IMR-90 (cell line): ENCODE measurements around the gene TMUB1. TPM values are rescaled to one million over a fixed set of nuclear protein-coding genes. Genes with fewer than 3 reads are reported as not detected.

ENCODE experiments used
- ATAC-seq: fragments of 200-7000 bp; cut with Tn5 transposase; 2 replicates; pipeline ENCODE4 v1.9.1; 2020; ENCODE audit warnings: low read depth, mild to moderate bottlenecking, moderate library complexity
- BruUV-seq: library from RNA; stranded (reverse); fragments of 400-500 nt; replicated peaks from 2 replicates; lab custom pipeline; 2021; lab: Mats Ljungman, UMichigan
- CTCF ChIA-PET: fragments of 300-600 bp; formaldehyde crosslinking; extraction: SDS; loops from one replicate; lab custom pipeline; 2021; ENCODE audit warnings: antibody characterized with exemption; lab: Yijun Ruan, JAX
- POLR2A ChIA-PET: fragments of 300-600 bp; sonication (Branson Sonifier 250); formaldehyde crosslinking; loops from one replicate; lab custom pipeline; 2022; ENCODE audit warnings: antibody characterized with exemption; ENCODE audit not compliant: unreplicated experiment; lab: Charles Lee
- DNase-seq: peaks from one replicate; pipeline ENCODE4 v3.0.0; 2013
- H2AFZ ChIP-seq: replicated peaks from 2 replicates; pipeline ENCODE3; 2013; ENCODE audit warnings: low read length, mild to moderate bottlenecking; ENCODE audit not compliant: poor library complexity
- H2AK5ac ChIP-seq: 2 replicates; pipeline ENCODE4 v1.6.1; 2013; ENCODE audit warnings: low read depth, low read length, inconsistent platforms
- H2AK9ac ChIP-seq: replicated peaks from 2 replicates; pipeline ENCODE3; 2013; ENCODE audit warnings: mild to moderate bottlenecking, low read depth, low read length, moderate library complexity; ENCODE audit not compliant: poor library complexity
- H2BK120ac ChIP-seq: 2 replicates; pipeline ENCODE4 v1.6.1; 2013; ENCODE audit warnings: low read depth, low read length, inconsistent platforms
- H2BK15ac ChIP-seq: 3 replicates; pipeline ENCODE4 v1.6.1; 2013; ENCODE audit warnings: low read depth, low read length, inconsistent platforms
- H2BK20ac ChIP-seq: 2 replicates; pipeline ENCODE4 v1.6.1; 2013; ENCODE audit warnings: low read depth, mild to moderate bottlenecking, inconsistent platforms, low read length, moderate library complexity
- H2BK5ac ChIP-seq: 2 replicates; pipeline ENCODE4 v1.6.1; 2013; ENCODE audit warnings: mild to moderate bottlenecking, low read depth, low read length, inconsistent platforms; ENCODE audit not compliant: poor library complexity, severe bottlenecking
- H3K14ac ChIP-seq: replicated peaks from 2 replicates; pipeline ENCODE4 v1.6.1; 2013; ENCODE audit warnings: low read depth, low read length, inconsistent platforms
- H3K18ac ChIP-seq: 2 replicates; pipeline ENCODE4 v1.6.1; 2013; ENCODE audit warnings: low read depth, low read length, control low read depth
- H3K23ac ChIP-seq: 2 replicates; pipeline ENCODE4 v1.6.1; 2013; ENCODE audit warnings: low read depth, low read length, inconsistent platforms
- H3K27ac ChIP-seq: 2 replicates; pipeline ENCODE4 v1.5.1; 2013; ENCODE audit warnings: mild to moderate bottlenecking, control low read depth, low read length; ENCODE audit not compliant: insufficient read depth
- H3K27me3 ChIP-seq: 2 replicates; pipeline ENCODE4 v1.6.1; 2013; ENCODE audit warnings: low read length; ENCODE audit not compliant: control insufficient read depth, insufficient read depth
- H3K36me3 ChIP-seq: 2 replicates; pipeline ENCODE4 v1.6.1; 2013; ENCODE audit warnings: low read length, mixed read lengths; ENCODE audit not compliant: control insufficient read depth, insufficient read depth
- H3K4ac ChIP-seq: 2 replicates; pipeline ENCODE4 v1.6.1; 2013; ENCODE audit warnings: low read depth, low read length, inconsistent platforms
- H3K4me1 ChIP-seq: 2 replicates; pipeline ENCODE4 v1.6.1; 2013; ENCODE audit warnings: low read length, mixed read lengths; ENCODE audit not compliant: control insufficient read depth, insufficient read depth
- H3K4me2 ChIP-seq: 2 replicates; pipeline ENCODE4 v1.6.1; 2013; ENCODE audit warnings: low read depth, mild to moderate bottlenecking, control low read depth, low read length, moderate library complexity
- H3K4me3 ChIP-seq: 2 replicates; pipeline ENCODE4 v1.5.1; 2013; ENCODE audit warnings: low read depth, mild to moderate bottlenecking, control low read depth, low read length, moderate library complexity; ENCODE audit not compliant: insufficient read depth
- H3K56ac ChIP-seq: 2 replicates; pipeline ENCODE4 v1.6.1; 2013; ENCODE audit warnings: low read length, inconsistent platforms; ENCODE audit not compliant: insufficient read depth; ENCODE audit errors: extremely low read depth
- H3K79me1 ChIP-seq, 2 experiments: 2 replicates each; pipeline ENCODE4 v1.6.1; 2013; ENCODE audit warnings: low read length in 2 of 2, inconsistent platforms in 1 of 2, low read depth in 1 of 2
- H3K9ac ChIP-seq: 2 replicates; pipeline ENCODE4 v1.6.1; 2013; ENCODE audit warnings: low read depth, low read length, control low read depth
- H3K9me1 ChIP-seq: 2 replicates; pipeline ENCODE4 v1.6.1; 2013; ENCODE audit warnings: low read length, inconsistent platforms; ENCODE audit not compliant: insufficient read depth
- H3K9me3 ChIP-seq: 2 replicates; pipeline ENCODE4 v1.6.1; 2013; ENCODE audit warnings: low read length; ENCODE audit not compliant: control insufficient read depth, insufficient read depth
- H4K20me1 ChIP-seq: 2 replicates; pipeline ENCODE4 v1.6.1; 2013; ENCODE audit warnings: low read length, inconsistent platforms; ENCODE audit not compliant: insufficient read depth
- H4K5ac ChIP-seq: 2 replicates; pipeline ENCODE4 v1.6.1; 2013; ENCODE audit warnings: mild to moderate bottlenecking, low read depth, low read length, control low read depth
- H4K8ac ChIP-seq, 2 experiments: 2 replicates each; pipeline ENCODE4 v1.6.1; 2013; ENCODE audit warnings: low read depth in 2 of 2, low read length in 2 of 2, control low read depth in 1 of 2, inconsistent platforms in 1 of 2
- H4K91ac ChIP-seq: 2 replicates; pipeline ENCODE4 v1.6.1; 2013; ENCODE audit warnings: low read depth, low read length, inconsistent platforms; ENCODE audit not compliant: insufficient read depth
- BHLHE40 ChIP-seq: fragments of 150-350 bp; IDR thresholded peaks from 2 replicates; pipeline ENCODE4 v1.6.1; 2016; ENCODE audit warnings: mild to moderate bottlenecking, low read depth, low read length
- CEBPB ChIP-seq: IDR thresholded peaks from 2 replicates; pipeline ENCODE4 v1.6.1; 2012; ENCODE audit warnings: low read depth, low read length, improper control_type of control experiment
- CHD1 ChIP-seq: IDR thresholded peaks from 2 replicates; pipeline ENCODE4 v1.6.1; 2012; ENCODE audit warnings: low read depth, low read length, improper control_type of control experiment
- CTCF ChIP-seq: conservative IDR thresholded peaks from 2 replicates; pipeline ENCODE4 v1.5.1; 2012; ENCODE audit warnings: mild to moderate bottlenecking, low read depth, low read length, improper control_type of control experiment
- ELK1 ChIP-seq: fragments of 150-350 bp; IDR thresholded peaks from 2 replicates; pipeline ENCODE4 v1.6.1; 2016; ENCODE audit warnings: low read depth, mild to moderate bottlenecking, low read length, moderate library complexity, borderline replicate concordance
- FOS ChIP-seq: fragments of 150-350 bp; IDR thresholded peaks from 2 replicates; pipeline ENCODE4 v1.6.1; 2016; ENCODE audit warnings: low read depth, low read length
- MAFK ChIP-seq: IDR thresholded peaks from 2 replicates; pipeline ENCODE4 v1.6.1; 2012; ENCODE audit warnings: low read depth, low read length, improper control_type of control experiment
- MAZ ChIP-seq: IDR thresholded peaks from 2 replicates; pipeline ENCODE4 v1.6.1; 2012; ENCODE audit warnings: low read depth, mild to moderate bottlenecking, low read length, improper control_type of control experiment, moderate library complexity, borderline replicate concordance
- MXI1 ChIP-seq: IDR thresholded peaks from 2 replicates; pipeline ENCODE4 v1.6.1; 2012; ENCODE audit warnings: low read depth, mild to moderate bottlenecking, low read length, moderate library complexity, borderline replicate concordance
- POLR2A ChIP-seq: IDR thresholded peaks from 2 replicates; pipeline ENCODE4 v1.6.1; 2012; ENCODE audit warnings: mild to moderate bottlenecking, low read depth, low read length
- RCOR1 ChIP-seq: IDR thresholded peaks from 2 replicates; pipeline ENCODE4 v1.6.1; 2012; ENCODE audit warnings: mild to moderate bottlenecking, low read length, improper control_type of control experiment; ENCODE audit not compliant: insufficient replicate concordance
- RFX5 ChIP-seq: IDR thresholded peaks from 2 replicates; pipeline ENCODE4 v1.8.0; 2012; ENCODE audit warnings: low read depth, mild to moderate bottlenecking, low read length, moderate library complexity
- SMC3 ChIP-seq: fragments of 150-350 bp; IDR thresholded peaks from 2 replicates; pipeline ENCODE4 v1.6.1; 2016; ENCODE audit warnings: low read depth, mild to moderate bottlenecking, antibody characterized with exemption, low read length, moderate library complexity
- USF2 ChIP-seq: fragments of 150-350 bp; IDR thresholded peaks from 2 replicates; pipeline ENCODE4 v1.6.1; 2017; ENCODE audit warnings: mild to moderate bottlenecking, antibody characterized with exemption, low read length, low read depth
- WGBS, 2 experiments: methylation state at CpG; one replicate each; pipeline versions ENCODE4 v1.1.5 to v1.1.7; 2013; ENCODE audit warnings: missing lambda C conversion rate in 2 of 2; ENCODE audit not compliant: insufficient read length in 1 of 2; ENCODE audit errors: extremely low coverage in 2 of 2; 5-methylcytosine and 5-hydroxymethylcytosine counted together
- dilution Hi-C: fragments of 300-500 bp; cut with HindIII; formaldehyde crosslinking; loops from one replicate; pipeline ENCODE4 v1.14.3; 2018; ENCODE audit warnings: low sequenced_read_pairs; ENCODE audit not compliant: unreplicated experiment
- in situ Hi-C: fragments of 300-500 bp; cut with MboI; formaldehyde crosslinking; loops from 3 replicates; pipeline ENCODE4 v1.14.3; 2019; ENCODE audit warnings: low sequenced_read_pairs, inconsistent platforms, mixed read lengths
- intact Hi-C: fragments of 100-400 bp; cut with micrococcal nuclease; formaldehyde crosslinking; loops from 2 replicates; pipeline ENCODE4 v1.10.0; 2022
- polyA plus RNA-seq, 3 experiments: library from polyadenylated mRNA; depleted of rRNA; stranded (reverse); fragments of >200 nt; gene quantifications; 2 replicates each; pipeline ENCODE4 v1.2.3, GENCODE V29; 2012; ENCODE audit warnings: low replicate concordance in 1 of 3
- total RNA-seq: library from RNA; depleted of rRNA; stranded (reverse); fragments of >200 nt; gene quantifications from 2 replicates; pipeline ENCODE4 v1.2.3, GENCODE V29; 2012

The TMUB1 gene
- total and polyA plus RNA-seq, 2 of the 4 experiments (the other 2 are of a cell fraction): 6.8 to 29.8 TPM

- WGBS, 2 experiments: 92% methylated on average over 2 of the region's 5 CpGs; no CpG with 5 or more reads in 1 of the 2 experiments
- Histone ChIP-seq H2AK5ac (peak overlapping the region; percentile 57; the same call in 1 of the 2 replicates), H3K56ac (no peak overlapping the region), H4K91ac (no peak overlapping the region), H3K4ac (no peak overlapping the region), H3K9ac (no peak overlapping the region), H3K4me2 (no peak overlapping the region), H3K18ac (no peak overlapping the region), H4K20me1 (peaks cover 91% of the 10 kb centered on the region), H3K27me3 (no peaks in the 10 kb centered on the region), H2AFZ (no peak overlapping the region), H3K36me3 (peaks cover 11% of the 10 kb centered on the region; the same call in 1 of the 2 replicates), H3K9me1 (peaks cover 14% of the 10 kb centered on the region), H3K79me1 (peaks cover 5 to 85% of the 10 kb centered on the region in 2 experiments; a peak in 2 of 4 replicates), H4K5ac (no peak overlapping the region), H3K14ac (no peak overlapping the region), H2BK20ac (no peak overlapping the region), H3K4me3 (no peak overlapping the region), H4K8ac (no peak overlapping the region), H3K4me1 (peaks cover 16% of the 10 kb centered on the region), H2BK120ac (no peak overlapping the region), H3K9me3 (no peaks in the 10 kb centered on the region), H2BK15ac (no peak overlapping the region), H2AK9ac (no peak overlapping the region), H2BK5ac (peak overlapping the region; percentile 13), H3K23ac (no peak overlapping the region), H3K27ac (no peak overlapping the region)
- BruUV-seq: no TSS peak
- DNase-seq (no peak), ATAC-seq (no peak; the same call in 1 of the 2 replicates)
- in situ Hi-C loops (no loop called here), intact Hi-C loops (no loop called here), dilution Hi-C loops (no loop called here)
- CTCF ChIA-PET: interaction anchor here (0.7 to 1.3 kb wide), 2 partner anchors 16 to 19 kb away, joined by 4 to 5 read pairs; no protein-coding TSS in a partner anchor
- TF ChIP-seq MAFK (no peak), POLR2A (no peak), CEBPB (no peak), ELK1 (no peak), CTCF (no peak), SMC3 (no peak), USF2 (no peak), MAZ (no peak), CHD1 (no peak), RCOR1 (no peak), BHLHE40 (no peak), FOS (no peak), MXI1 (no peak), RFX5 (no peak)
- POLR2A ChIA-PET: no interaction called here
Measured at GRCh38 chr7:151094675-151095074, 11.4 kb upstream of the TMUB1 start.
